H1 (cell line): ENCODE data around the gene KRT222. TPM values are rescaled to one million over a fixed set of nuclear protein-coding genes. Genes with fewer than 3 reads are reported as not detected.

ENCODE experiments used
- CTCF ChIA-PET: fragments of 300-600 bp; sonication (Branson Sonifier 250); formaldehyde crosslinking; loops from one replicate; lab custom pipeline; 2021; ENCODE audit not compliant: partially characterized antibody; lab: Charles Lee
- POLR2A ChIA-PET: fragments of 300-600 bp; sonication (Branson Sonifier 250); formaldehyde crosslinking; loops from one replicate; lab custom pipeline; 2021; ENCODE audit warnings: inconsistent platforms; ENCODE audit not compliant: partially characterized antibody; lab: Charles Lee
- DNase-seq, 2 experiments: peaks; one replicate each; pipeline versions ENCODE4 v3.0.0 to v3.0.0-alpha.2; 2010 to 2022; ENCODE audit warnings: low spot score in 2 of 2, low read depth in 1 of 2, mixed read lengths in 1 of 2
- FAIRE-seq: peaks from 2 replicates; lab custom pipeline; 2011; peaks lifted over from hg19 to GRCh38; lab: Jason Lieb, UNC
- H2AFZ ChIP-seq: 2 replicates; pipeline ENCODE4 v1.8.1; 2012; ENCODE audit warnings: low read length, inconsistent platforms
- H2AK5ac ChIP-seq: 2 replicates; pipeline ENCODE4 v1.6.1; 2013; ENCODE audit warnings: low read depth, low read length
- H2BK120ac ChIP-seq: replicated peaks from 2 replicates; pipeline ENCODE3; 2013; ENCODE audit warnings: low read depth, low read length, inconsistent platforms
- H2BK12ac ChIP-seq: 2 replicates; pipeline ENCODE4 v1.6.1; 2013; ENCODE audit warnings: low read depth, low read length
- H2BK15ac ChIP-seq: 2 replicates; pipeline ENCODE4 v1.6.1; 2013; ENCODE audit warnings: low read length
- H2BK20ac ChIP-seq: 2 replicates; pipeline ENCODE4 v1.6.1; 2013; ENCODE audit warnings: low read length
- H2BK5ac ChIP-seq: 2 replicates; pipeline ENCODE4 v1.6.1; 2013; ENCODE audit warnings: low read depth, low read length
- H3K14ac ChIP-seq: 2 replicates; pipeline ENCODE4 v1.6.1; 2013; ENCODE audit warnings: inconsistent platforms; ENCODE audit not compliant: insufficient read length
- H3K18ac ChIP-seq: 2 replicates; pipeline ENCODE4 v1.6.1; 2013; ENCODE audit warnings: low read length; ENCODE audit errors: extremely low read depth
- H3K23ac ChIP-seq: 2 replicates; pipeline ENCODE4 v1.6.1; 2013; ENCODE audit warnings: inconsistent platforms; ENCODE audit not compliant: insufficient read length
- H3K23me2 ChIP-seq: 2 replicates; pipeline ENCODE4 v1.6.1; 2013; ENCODE audit warnings: low read depth, low read length
- H3K27ac ChIP-seq: 2 replicates; pipeline ENCODE4 v1.6.1; 2011; ENCODE audit warnings: low read depth, low read length, inconsistent platforms
- H3K27me3 ChIP-seq, 4 experiments: replicated peaks in 1 of 4; 1 replicate in 1 of 4; 2 replicates in 3 of 4; pipeline versions ENCODE4 v1.6.1 to v1.8.1; 2011 to 2013; ENCODE audit warnings: low read length in 3 of 4, mild to moderate bottlenecking in 3 of 4, inconsistent platforms in 2 of 4, mixed read lengths in 2 of 4, moderate library complexity in 1 of 4; ENCODE audit not compliant: control insufficient read depth in 3 of 4, insufficient read depth in 3 of 4; ENCODE audit errors: extremely low read depth in 1 of 4
- H3K36me3 ChIP-seq, 4 experiments: 2 replicates each; pipeline versions ENCODE4 v1.6.1 to v1.8.1; 2011 to 2013; ENCODE audit warnings: mild to moderate bottlenecking in 4 of 4, low read length in 3 of 4, moderate library complexity in 2 of 4, control low read depth in 1 of 4, inconsistent platforms in 1 of 4; ENCODE audit not compliant: insufficient read depth in 4 of 4, control insufficient read depth in 2 of 4
- H3K4ac ChIP-seq: replicated peaks from 2 replicates; pipeline ENCODE3; 2013; ENCODE audit warnings: low read length, low read depth, mixed read lengths, inconsistent platforms; ENCODE audit not compliant: insufficient read length
- H3K4me1 ChIP-seq, 4 experiments: replicated peaks in 1 of 4; 1 replicate in 1 of 4; 2 replicates in 3 of 4; pipeline versions ENCODE4 v1.6.1 to v1.8.1; 2011 to 2013; ENCODE audit warnings: low read length in 3 of 4, inconsistent platforms in 2 of 4, mixed read lengths in 1 of 4; ENCODE audit not compliant: insufficient read depth in 4 of 4, control insufficient read depth in 3 of 4
- H3K4me2 ChIP-seq, 2 experiments: 2 replicates each; pipeline versions ENCODE4 v1.6.1 to v1.8.1; 2011 to 2013; ENCODE audit warnings: low read depth in 2 of 2, low read length in 2 of 2, control low read depth in 1 of 2, inconsistent platforms in 1 of 2, mild to moderate bottlenecking in 1 of 2; ENCODE audit not compliant: insufficient read depth in 1 of 2
- H3K4me3 ChIP-seq, 4 experiments: fragments of 200-600, 300-600 bp in 1 of 4; sonication (generic), shearing (Covaris generic), sonication (Bioruptor Twin) in 1 of 4; 2 replicates each; pipeline versions ENCODE4 v1.5.1 to v1.8.1; 2011 to 2016; ENCODE audit warnings: low read length in 4 of 4, low read depth in 3 of 4, control low read depth in 2 of 4, inconsistent platforms in 2 of 4, mild to moderate bottlenecking in 2 of 4, mixed read lengths in 1 of 4, moderate library complexity in 1 of 4; ENCODE audit not compliant: insufficient read depth in 2 of 4; ENCODE audit errors: extremely low read depth in 1 of 4
- H3K56ac ChIP-seq: replicated peaks from 2 replicates; pipeline ENCODE3; 2013; ENCODE audit warnings: low read depth, mild to moderate bottlenecking, mixed read lengths, low read length, inconsistent platforms; ENCODE audit not compliant: insufficient read length
- H3K79me1 ChIP-seq: 2 replicates; pipeline ENCODE4 v1.6.1; 2013; ENCODE audit warnings: low read depth, low read length, control low read depth
- H3K79me2 ChIP-seq, 2 experiments: 2 replicates each; pipeline versions ENCODE4 v1.6.1 to v1.8.1; 2012 to 2013; ENCODE audit warnings: low read length in 2 of 2, mild to moderate bottlenecking in 2 of 2, inconsistent platforms in 1 of 2; ENCODE audit not compliant: insufficient read depth in 2 of 2, control insufficient read depth in 1 of 2
- H3K9ac ChIP-seq, 4 experiments: replicated peaks in 1 of 4; 1 replicate in 1 of 4; 2 replicates in 3 of 4; pipeline versions ENCODE4 v1.6.1 to v1.8.1; 2011 to 2013; ENCODE audit warnings: low read depth in 3 of 4, low read length in 3 of 4, control low read depth in 2 of 4, mild to moderate bottlenecking in 2 of 4, moderate library complexity in 2 of 4, inconsistent platforms in 1 of 4; ENCODE audit errors: extremely low read depth in 1 of 4
- H3K9me3 ChIP-seq, 2 experiments: 2 replicates each; pipeline versions ENCODE4 v1.6.1 to v1.8.1; 2012 to 2013; ENCODE audit warnings: mild to moderate bottlenecking in 2 of 2, moderate library complexity in 2 of 2, control low read depth in 1 of 2, inconsistent platforms in 1 of 2, low read depth in 1 of 2, low read length in 1 of 2, mixed read lengths in 1 of 2; ENCODE audit not compliant: insufficient read depth in 2 of 2
- H4K20me1 ChIP-seq, 2 experiments: replicated peaks in 1 of 2; 2 replicates each; pipeline versions ENCODE3 to v1.8.1; 2011 to 2013; ENCODE audit warnings: inconsistent platforms in 2 of 2, low read length in 2 of 2, mild to moderate bottlenecking in 1 of 2; ENCODE audit not compliant: insufficient read depth in 2 of 2, control insufficient read depth in 1 of 2
- H4K5ac ChIP-seq: 2 replicates; pipeline ENCODE4 v1.6.1; 2013; ENCODE audit warnings: low read length, low read depth, mixed read lengths, inconsistent platforms; ENCODE audit not compliant: insufficient read length
- H4K8ac ChIP-seq: 2 replicates; pipeline ENCODE4 v1.8.0; 2013; ENCODE audit warnings: mild to moderate bottlenecking, moderate library complexity, low read length, inconsistent platforms; ENCODE audit not compliant: insufficient read depth; ENCODE audit errors: extremely low read depth
- H4K91ac ChIP-seq: replicated peaks from 2 replicates; pipeline ENCODE3; 2013; ENCODE audit warnings: low read length, mixed read lengths, inconsistent platforms; ENCODE audit not compliant: insufficient read length
- WGBS, 2 experiments: shearing (Covaris generic) in 1 of 2; methylation state at CpG; one replicate each; pipeline versions ENCODE4 v1.1.6 to v1.1.7; 2013 to 2015; ENCODE audit warnings: low lambda C conversion rate in 2 of 2, mixed read lengths in 2 of 2, inconsistent platforms in 1 of 2, low coverage in 1 of 2, missing lambda C conversion rate in 1 of 2; ENCODE audit not compliant: insufficient replicate concordance in 2 of 2, insufficient coverage in 1 of 2, insufficient read length in 1 of 2; ENCODE audit errors: extremely low coverage in 1 of 2, missing lambda C conversion rate in 1 of 2; 5-methylcytosine and 5-hydroxymethylcytosine counted together
- polyA plus RNA-seq, 7 experiments: library from polyadenylated mRNA; depleted of rRNA in 3 of 7; stranded (reverse) in 5 of 7; unstranded in 2 of 7; fragments of >200 nt in 5 of 7; fragments of 200-250 nt in 2 of 7; gene quantifications; 1 replicate in 5 of 7; 2 replicates in 1 of 7; 4 replicates in 1 of 7; pipeline versions ENCODE4 v1.2.1 to v1.2.3, GENCODE V29; 2011 to 2013; ENCODE audit warnings: missing spikeins in 2 of 7, mixed read lengths in 2 of 7
- total RNA-seq: library from RNA; stranded (reverse); fragmentation: NEBNext Ultra II Directional; extraction: Animal tissue kit (Norgen Biotek cat#: 25700); gene quantifications from 2 replicates; pipeline ENCODE4 v1.2.1, GENCODE V29; 2021
- TF ChIP-seq, protein P1 (sequence below): IDR thresholded peaks from 2 replicates; pipeline ENCODE4 v1.6.1; 2012; ENCODE audit warnings: inconsistent platforms

KRT222 gene
- total and polyA plus RNA-seq, 2 of the 8 experiments (the other 6 are each of a cell fraction or from before 2014, with no cell fraction given) = 0.08 to 0.61 TPM

DNA sequence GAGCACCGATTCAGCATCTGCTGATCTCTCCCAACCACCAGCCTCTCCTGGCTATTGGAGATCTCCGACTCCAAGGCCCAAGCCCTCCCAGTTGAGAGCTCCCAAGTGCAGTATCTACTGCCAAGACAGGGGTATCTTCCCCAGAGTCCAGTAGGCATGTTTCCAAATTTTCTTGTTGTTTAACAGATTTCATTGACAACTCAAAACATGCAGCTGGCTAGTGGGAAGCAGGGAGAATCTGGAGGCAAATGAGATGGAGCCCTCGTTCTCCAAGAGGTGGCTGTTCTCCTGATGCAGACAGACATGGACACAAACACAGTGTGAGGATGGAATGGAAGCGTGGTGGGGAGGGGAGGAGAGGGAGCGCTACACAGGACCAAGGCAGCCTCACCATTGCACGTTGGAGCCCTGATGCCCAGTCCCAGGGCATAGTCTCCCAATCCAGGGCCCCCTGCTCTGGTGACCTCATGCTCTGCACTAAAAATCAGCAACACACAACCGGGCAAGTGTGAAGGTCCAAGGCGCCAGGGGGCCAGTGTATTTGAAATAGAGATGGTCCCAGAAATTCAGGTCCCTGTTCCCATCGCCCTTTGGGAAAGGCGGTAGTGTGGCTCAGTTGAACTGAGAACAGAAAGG, 49.0 kb downstream of the KRT222 start:
- Histone ChIP-seq H4K5ac (no peak overlapping the region), H3K79me1 (no peaks in the 10 kb centered on the region), H3K36me3 (no peaks in the 10 kb centered on the region), H4K91ac (no peak overlapping the region), H3K23me2 (no peaks in the 10 kb centered on the region; the same call in 1 of the 2 replicates), H3K18ac (no peak overlapping the region), H3K4me3 (no peak overlapping the region), H3K23ac (no peak overlapping the region), H3K14ac (no peak overlapping the region), H3K9me3 (no peaks in the 10 kb centered on the region), H3K4me1 (no peaks in the 10 kb centered on the region), H4K8ac (no peak overlapping the region; the same call in 1 of the 2 replicates), H4K20me1 (no peaks in the 10 kb centered on the region), H3K4me2 (no peak overlapping the region), H2BK120ac (no peak overlapping the region), H3K4ac (no peak overlapping the region), H3K9ac (no peak overlapping the region), H3K27me3 (no peaks in the 10 kb centered on the region), H2BK5ac (no peak overlapping the region), H2BK20ac (no peak overlapping the region), H2AK5ac (no peak overlapping the region), H3K56ac (no peak overlapping the region), H3K27ac (no peak overlapping the region), H2BK15ac (no peak overlapping the region), H3K79me2 (no peaks in the 10 kb centered on the region), H2BK12ac (no peak overlapping the region), H2AFZ (peak overlapping the region; percentile 81)
- no peak for FAIRE-seq
- 82% methylated on average over 9 of the region's 10 CpGs; no CpG with 5 or more reads in 1 of the 2 experiments for WGBS, 2 experiments
- no peak for DNase-seq
- CTCF ChIA-PET = interaction anchor here (0.7 to 4.4 kb wide), 27 partner anchors 11 to 1038 kb away, joined by 3 to 43 read pairs (median 4); partner anchors contain the start of gene KRT222
- POLR2A ChIA-PET = interaction anchor here (0.6 to 1.5 kb wide), 4 partner anchors 9 to 1073 kb away, joined by 3 to 4 read pairs (median 3); partner anchors contain the start of gene SMARCE1
- TF ChIP-seq, protein P1, sequence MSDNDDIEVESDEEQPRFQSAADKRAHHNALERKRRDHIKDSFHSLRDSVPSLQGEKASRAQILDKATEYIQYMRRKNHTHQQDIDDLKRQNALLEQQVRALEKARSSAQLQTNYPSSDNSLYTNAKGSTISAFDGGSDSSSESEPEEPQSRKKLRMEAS = no peak
